Measurements from ENCODE around the gene GUCD1. TPM values are rescaled to one million over a fixed set of nuclear protein-coding genes. Genes with fewer than 3 reads are reported as not detected.

Gene GUCD1
- total and polyA plus RNA-seq, 10 of the 15 experiments (the other 5 are each of a cell fraction or from before 2014, with no cell fraction given), result 56.0 to 177 (median 88.2) TPM

GRCh38 chr22:24595228-24595627 is 40.3 kb upstream of the GUCD1 start:
- Histone ChIP-seq H2AFZ (ENCODE audit: control insufficient read depth, low read depth, low read length) (no peak overlapping the region), H3K27ac (ENCODE audit: control insufficient read depth, insufficient read depth) (no peak overlapping the region), H3K4me1 (ENCODE audit: control insufficient read depth, insufficient read depth, low read length) (no peaks in the 10 kb centered on the region), H3K27me3 (replicated peaks in 1 of 2; ENCODE audit: control insufficient read depth in 2 of 2, insufficient read depth in 2 of 2, low read length in 1 of 2) (no peaks in the 10 kb centered on the region), H3K4me2 (ENCODE audit: control insufficient read depth, insufficient read depth) (no peak overlapping the region), H3K36me3 (ENCODE audit: control insufficient read depth in 2 of 2, insufficient read depth in 2 of 2, low read length in 1 of 2) (no peaks in the 10 kb centered on the region), H3K9ac (ENCODE audit: control insufficient read depth, insufficient read depth, low read length) (no peak overlapping the region), H4K20me1 (ENCODE audit: control insufficient read depth, insufficient read depth) (no peaks in the 10 kb centered on the region), H3K79me2 (ENCODE audit: control insufficient read depth, insufficient read depth, low read length) (no peaks in the 10 kb centered on the region), H3K9me3 (replicated peaks; ENCODE audit: control insufficient read depth, insufficient read depth, low read length) (no peaks in the 10 kb centered on the region), H3K4me3 (no peak overlapping the region)
- POLR2A ChIA-PET, result no interaction called here
- SMC1A ChIA-PET (ENCODE audit: uncharacterized antibody, unreplicated experiment), result no interaction called here
- TF ChIP-seq, protein P1, sequence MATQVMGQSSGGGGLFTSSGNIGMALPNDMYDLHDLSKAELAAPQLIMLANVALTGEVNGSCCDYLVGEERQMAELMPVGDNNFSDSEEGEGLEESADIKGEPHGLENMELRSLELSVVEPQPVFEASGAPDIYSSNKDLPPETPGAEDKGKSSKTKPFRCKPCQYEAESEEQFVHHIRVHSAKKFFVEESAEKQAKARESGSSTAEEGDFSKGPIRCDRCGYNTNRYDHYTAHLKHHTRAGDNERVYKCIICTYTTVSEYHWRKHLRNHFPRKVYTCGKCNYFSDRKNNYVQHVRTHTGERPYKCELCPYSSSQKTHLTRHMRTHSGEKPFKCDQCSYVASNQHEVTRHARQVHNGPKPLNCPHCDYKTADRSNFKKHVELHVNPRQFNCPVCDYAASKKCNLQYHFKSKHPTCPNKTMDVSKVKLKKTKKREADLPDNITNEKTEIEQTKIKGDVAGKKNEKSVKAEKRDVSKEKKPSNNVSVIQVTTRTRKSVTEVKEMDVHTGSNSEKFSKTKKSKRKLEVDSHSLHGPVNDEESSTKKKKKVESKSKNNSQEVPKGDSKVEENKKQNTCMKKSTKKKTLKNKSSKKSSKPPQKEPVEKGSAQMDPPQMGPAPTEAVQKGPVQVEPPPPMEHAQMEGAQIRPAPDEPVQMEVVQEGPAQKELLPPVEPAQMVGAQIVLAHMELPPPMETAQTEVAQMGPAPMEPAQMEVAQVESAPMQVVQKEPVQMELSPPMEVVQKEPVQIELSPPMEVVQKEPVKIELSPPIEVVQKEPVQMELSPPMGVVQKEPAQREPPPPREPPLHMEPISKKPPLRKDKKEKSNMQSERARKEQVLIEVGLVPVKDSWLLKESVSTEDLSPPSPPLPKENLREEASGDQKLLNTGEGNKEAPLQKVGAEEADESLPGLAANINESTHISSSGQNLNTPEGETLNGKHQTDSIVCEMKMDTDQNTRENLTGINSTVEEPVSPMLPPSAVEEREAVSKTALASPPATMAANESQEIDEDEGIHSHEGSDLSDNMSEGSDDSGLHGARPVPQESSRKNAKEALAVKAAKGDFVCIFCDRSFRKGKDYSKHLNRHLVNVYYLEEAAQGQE (IDR thresholded peaks at IDR 0.05; ENCODE audit: low read depth, low read length), result no peak
- TF ChIP-seq CREB1 (IDR thresholded peaks at IDR 0.05; ENCODE audit: low read depth) (no peak), YBX1 (IDR thresholded peaks at IDR 0.05) (no peak), CEBPB (IDR thresholded peaks at IDR 0.05; ENCODE audit: borderline replicate concordance in 1 of 2, low read depth in 2 of 2, low read length in 2 of 2) (no peak), ZNF24 (IDR thresholded peaks at IDR 0.05) (no peak), TBL1XR1 (IDR thresholded peaks at IDR 0.05; ENCODE audit: low read depth, low read length) (no peak), ATF7 (IDR thresholded peaks at IDR 0.05; ENCODE audit: low read depth) (no peak), CHD4 (IDR thresholded peaks at IDR 0.05) (no peak)
- TF ChIP-seq, protein P2, sequence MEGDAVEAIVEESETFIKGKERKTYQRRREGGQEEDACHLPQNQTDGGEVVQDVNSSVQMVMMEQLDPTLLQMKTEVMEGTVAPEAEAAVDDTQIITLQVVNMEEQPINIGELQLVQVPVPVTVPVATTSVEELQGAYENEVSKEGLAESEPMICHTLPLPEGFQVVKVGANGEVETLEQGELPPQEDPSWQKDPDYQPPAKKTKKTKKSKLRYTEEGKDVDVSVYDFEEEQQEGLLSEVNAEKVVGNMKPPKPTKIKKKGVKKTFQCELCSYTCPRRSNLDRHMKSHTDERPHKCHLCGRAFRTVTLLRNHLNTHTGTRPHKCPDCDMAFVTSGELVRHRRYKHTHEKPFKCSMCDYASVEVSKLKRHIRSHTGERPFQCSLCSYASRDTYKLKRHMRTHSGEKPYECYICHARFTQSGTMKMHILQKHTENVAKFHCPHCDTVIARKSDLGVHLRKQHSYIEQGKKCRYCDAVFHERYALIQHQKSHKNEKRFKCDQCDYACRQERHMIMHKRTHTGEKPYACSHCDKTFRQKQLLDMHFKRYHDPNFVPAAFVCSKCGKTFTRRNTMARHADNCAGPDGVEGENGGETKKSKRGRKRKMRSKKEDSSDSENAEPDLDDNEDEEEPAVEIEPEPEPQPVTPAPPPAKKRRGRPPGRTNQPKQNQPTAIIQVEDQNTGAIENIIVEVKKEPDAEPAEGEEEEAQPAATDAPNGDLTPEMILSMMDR (IDR thresholded peaks at IDR 0.05 in 2 of 3, conservative IDR thresholded peaks at IDR 0.05 in 1 of 3; ENCODE audit: control insufficient read depth in 2 of 3, extremely low read depth in 1 of 3, insufficient read depth in 1 of 3, low read depth in 3 of 3, low read length in 3 of 3), result no peak
- TF ChIP-seq, protein P3, sequence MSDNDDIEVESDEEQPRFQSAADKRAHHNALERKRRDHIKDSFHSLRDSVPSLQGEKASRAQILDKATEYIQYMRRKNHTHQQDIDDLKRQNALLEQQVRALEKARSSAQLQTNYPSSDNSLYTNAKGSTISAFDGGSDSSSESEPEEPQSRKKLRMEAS (IDR thresholded peaks at IDR 0.05; ENCODE audit: low read depth, low read length), result no peak
- WGBS (ENCODE audit: insufficient coverage, insufficient replicate concordance, low lambda C conversion rate, missing lambda C conversion rate), result 35% methylated on average over 6 of the region's 6 CpGs
- RAD21 ChIA-PET (ENCODE audit: unreplicated experiment), result no interaction called here
- FAIRE-seq (no peak), ATAC-seq (no peak), DNase-seq (ENCODE audit: low read depth, low spot score) (no peak)
- BruUV-seq (replicated peaks), result no TSS peak
- CTCF ChIA-PET, result interaction anchor here (0.7 to 1.2 kb wide), 2 partner anchors 9 to 270 kb away, joined by 3 read pairs; no protein-coding TSS in a partner anchor
- intact Hi-C loops (cut with micrococcal nuclease; ENCODE audit: unreplicated experiment), result no loop called here
- in situ Hi-C loops (cut with MboI), result no loop called here

All from GM12878 (cell line).